Measurements from ENCODE around the gene PLCH2. TPM values are rescaled to one million over a fixed set of nuclear protein-coding genes. Genes with fewer than 3 reads are reported as not detected.

Gene PLCH2
- total and polyA plus RNA-seq, 9 of the 15 experiments (the other 6 are each of a cell fraction or from before 2014, with no cell fraction given): 0.16 TPM; not detected in 8

- Histone ChIP-seq H3K79me2 (ENCODE audit: control insufficient read depth, insufficient read depth, low read length) (no peaks in the 10 kb centered on the region), H3K4me1 (replicated peaks in 1 of 2; ENCODE audit: control insufficient read depth in 2 of 2, insufficient read depth in 2 of 2, low read length in 2 of 2) (peaks cover 0 to 56% of the 10 kb centered on the region in 2 experiments; a peak in 3 of 5 replicates), H3K4me2 (ENCODE audit: insufficient read depth, low read length) (no peak overlapping the region), H3K36me3 (ENCODE audit: control insufficient read depth, insufficient read depth, low read length) (no peaks in the 10 kb centered on the region), H3K27ac (ENCODE audit: extremely low read depth, low read depth, low read length) (no peak overlapping the region), H3K27me3 (ENCODE audit: control insufficient read depth in 2 of 2, insufficient read depth in 2 of 2, low read length in 2 of 2) (peaks cover 0 to 22% of the 10 kb centered on the region in 2 experiments; a peak in 2 of 5 replicates), H2AFZ (ENCODE audit: low read depth, low read length) (no peak overlapping the region), H3K9me1 (ENCODE audit: control insufficient read depth, insufficient read depth, low read length) (peaks cover 3% of the 10 kb centered on the region), H3K4me3 (no peak overlapping the region), H4K20me1 (replicated peaks; ENCODE audit: control insufficient read depth, insufficient read depth, low read length) (peaks cover 12% of the 10 kb centered on the region), H3K9ac (ENCODE audit: insufficient read depth in 1 of 2, low read depth in 2 of 2, low read length in 2 of 2) (no peak overlapping the region), H3K9me3 (replicated peaks; ENCODE audit: control insufficient read depth, insufficient read depth, low read depth, low read length) (no peaks in the 10 kb centered on the region)
- WGBS (ENCODE audit: insufficient coverage, low coverage, missing lambda C conversion rate): 0% methylated on average over 9 of the region's 16 CpGs
- ChIA-PET CTCF (ENCODE audit: low intra/inter-chr PET ratio) (no interaction called here), POLR2A (interaction anchor here (0.6 to 0.9 kb wide), 2 partner anchors 42 to 77 kb away, joined by 3 to 5 read pairs; partner anchors contain the start of gene PANK4)
- FAIRE-seq (no peak), ATAC-seq (no peak), DNase-seq (ENCODE audit: extremely low read depth in 1 of 4, low spot score in 3 of 4) (no peak)
- intact Hi-C loops (cut with micrococcal nuclease) (no loop called here), in situ Hi-C loops (cut with MboI) (no loop called here)
- TF ChIP-seq, protein P1, sequence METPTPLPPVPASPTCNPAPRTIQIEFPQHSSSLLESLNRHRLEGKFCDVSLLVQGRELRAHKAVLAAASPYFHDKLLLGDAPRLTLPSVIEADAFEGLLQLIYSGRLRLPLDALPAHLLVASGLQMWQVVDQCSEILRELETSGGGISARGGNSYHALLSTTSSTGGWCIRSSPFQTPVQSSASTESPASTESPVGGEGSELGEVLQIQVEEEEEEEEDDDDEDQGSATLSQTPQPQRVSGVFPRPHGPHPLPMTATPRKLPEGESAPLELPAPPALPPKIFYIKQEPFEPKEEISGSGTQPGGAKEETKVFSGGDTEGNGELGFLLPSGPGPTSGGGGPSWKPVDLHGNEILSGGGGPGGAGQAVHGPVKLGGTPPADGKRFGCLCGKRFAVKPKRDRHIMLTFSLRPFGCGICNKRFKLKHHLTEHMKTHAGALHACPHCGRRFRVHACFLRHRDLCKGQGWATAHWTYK (CRISPR knock-in tag; IDR thresholded peaks at IDR 0.05): no peak
- peak; percentile 83 for TF ChIP-seq EGR1 (conservative IDR thresholded peaks at IDR 0.05)
- BruUV-seq (replicated peaks): no TSS peak
These were observed 7.9 kb downstream of the PLCH2 start for GRCh38 chr1:2483970-2484369.

GRCh38 chr1:2486041-2486440 lies 10.0 kb downstream of the PLCH2 start:
- peaks cover 4 to 17% of the 10 kb centered on the region in 2 experiments; a peak in 3 of 5 replicates for H3K27me3 ChIP-seq (ENCODE audit: control insufficient read depth in 2 of 2, insufficient read depth in 2 of 2, low read length in 2 of 2)
- DNase-seq (ENCODE audit: extremely low read depth in 1 of 4, low spot score in 3 of 4) (no peak), FAIRE-seq (no peak), ATAC-seq (no peak)
- no peak overlapping the region for H3K4me3 ChIP-seq
- 0% methylated on average over 4 of the region's 4 CpGs for WGBS (ENCODE audit: insufficient coverage, low coverage, missing lambda C conversion rate)
- intact Hi-C loops (cut with micrococcal nuclease): no loop called here
- peaks cover 3% of the 10 kb centered on the region for H3K9me1 ChIP-seq (ENCODE audit: control insufficient read depth, insufficient read depth, low read length)
- H3K9me3 ChIP-seq (replicated peaks; ENCODE audit: control insufficient read depth, insufficient read depth, low read depth, low read length): no peaks in the 10 kb centered on the region
- no peak overlapping the region for H2AFZ ChIP-seq (ENCODE audit: low read depth, low read length)
- no peaks in the 10 kb centered on the region for H3K36me3 ChIP-seq (ENCODE audit: control insufficient read depth, insufficient read depth, low read length)
- no peak overlapping the region for H3K27ac ChIP-seq (ENCODE audit: extremely low read depth, low read depth, low read length)
- peaks cover 0 to 36% of the 10 kb centered on the region in 2 experiments; a peak in 3 of 5 replicates for H3K4me1 ChIP-seq (replicated peaks in 1 of 2; ENCODE audit: control insufficient read depth in 2 of 2, insufficient read depth in 2 of 2, low read length in 2 of 2)
- H3K9ac ChIP-seq (ENCODE audit: insufficient read depth in 1 of 2, low read depth in 2 of 2, low read length in 2 of 2): no peak overlapping the region
- in situ Hi-C loops (cut with MboI): no loop called here
- ChIA-PET POLR2A (no interaction called here), CTCF (ENCODE audit: low intra/inter-chr PET ratio) (no interaction called here)
- no peak overlapping the region for H3K4me2 ChIP-seq (ENCODE audit: insufficient read depth, low read length)
- no TSS peak for BruUV-seq (replicated peaks)
- no peaks in the 10 kb centered on the region for H3K79me2 ChIP-seq (ENCODE audit: control insufficient read depth, insufficient read depth, low read length)
- peaks cover 8% of the 10 kb centered on the region for H4K20me1 ChIP-seq (replicated peaks; ENCODE audit: control insufficient read depth, insufficient read depth, low read length)
- TF ChIP-seq RFX5 (IDR thresholded peaks at IDR 0.05; ENCODE audit: low read depth, low read length): no peak
- TF ChIP-seq POLR3G (IDR thresholded peaks at IDR 0.05; ENCODE audit: extremely low read depth, insufficient read length, insufficient replicate concordance): no peak
- no peak for TF ChIP-seq NR4A1 (CRISPR knock-in tag; IDR thresholded peaks at IDR 0.05)
- TF ChIP-seq NR4A1 (tag; IDR thresholded peaks at IDR 0.05): no peak
- TF ChIP-seq, protein P2, sequence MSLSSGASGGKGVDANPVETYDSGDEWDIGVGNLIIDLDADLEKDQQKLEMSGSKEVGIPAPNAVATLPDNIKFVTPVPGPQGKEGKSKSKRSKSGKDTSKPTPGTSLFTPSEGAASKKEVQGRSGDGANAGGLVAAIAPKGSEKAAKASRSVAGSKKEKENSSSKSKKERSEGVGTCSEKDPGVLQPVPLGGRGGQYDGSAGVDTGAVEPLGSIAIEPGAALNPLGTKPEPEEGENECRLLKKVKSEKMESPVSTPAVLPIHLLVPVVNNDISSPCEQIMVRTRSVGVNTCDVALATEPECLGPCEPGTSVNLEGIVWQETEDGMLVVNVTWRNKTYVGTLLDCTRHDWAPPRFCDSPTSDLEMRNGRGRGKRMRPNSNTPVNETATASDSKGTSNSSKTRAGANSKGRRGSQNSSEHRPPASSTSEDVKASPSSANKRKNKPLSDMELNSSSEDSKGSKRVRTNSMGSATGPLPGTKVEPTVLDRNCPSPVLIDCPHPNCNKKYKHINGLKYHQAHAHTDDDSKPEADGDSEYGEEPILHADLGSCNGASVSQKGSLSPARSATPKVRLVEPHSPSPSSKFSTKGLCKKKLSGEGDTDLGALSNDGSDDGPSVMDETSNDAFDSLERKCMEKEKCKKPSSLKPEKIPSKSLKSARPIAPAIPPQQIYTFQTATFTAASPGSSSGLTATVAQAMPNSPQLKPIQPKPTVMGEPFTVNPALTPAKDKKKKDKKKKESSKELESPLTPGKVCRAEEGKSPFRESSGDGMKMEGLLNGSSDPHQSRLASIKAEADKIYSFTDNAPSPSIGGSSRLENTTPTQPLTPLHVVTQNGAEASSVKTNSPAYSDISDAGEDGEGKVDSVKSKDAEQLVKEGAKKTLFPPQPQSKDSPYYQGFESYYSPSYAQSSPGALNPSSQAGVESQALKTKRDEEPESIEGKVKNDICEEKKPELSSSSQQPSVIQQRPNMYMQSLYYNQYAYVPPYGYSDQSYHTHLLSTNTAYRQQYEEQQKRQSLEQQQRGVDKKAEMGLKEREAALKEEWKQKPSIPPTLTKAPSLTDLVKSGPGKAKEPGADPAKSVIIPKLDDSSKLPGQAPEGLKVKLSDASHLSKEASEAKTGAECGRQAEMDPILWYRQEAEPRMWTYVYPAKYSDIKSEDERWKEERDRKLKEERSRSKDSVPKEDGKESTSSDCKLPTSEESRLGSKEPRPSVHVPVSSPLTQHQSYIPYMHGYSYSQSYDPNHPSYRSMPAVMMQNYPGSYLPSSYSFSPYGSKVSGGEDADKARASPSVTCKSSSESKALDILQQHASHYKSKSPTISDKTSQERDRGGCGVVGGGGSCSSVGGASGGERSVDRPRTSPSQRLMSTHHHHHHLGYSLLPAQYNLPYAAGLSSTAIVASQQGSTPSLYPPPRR (CRISPR knock-in tag; IDR thresholded peaks at IDR 0.05; ENCODE audit: borderline replicate concordance): no peak
- TF ChIP-seq, protein P3, sequence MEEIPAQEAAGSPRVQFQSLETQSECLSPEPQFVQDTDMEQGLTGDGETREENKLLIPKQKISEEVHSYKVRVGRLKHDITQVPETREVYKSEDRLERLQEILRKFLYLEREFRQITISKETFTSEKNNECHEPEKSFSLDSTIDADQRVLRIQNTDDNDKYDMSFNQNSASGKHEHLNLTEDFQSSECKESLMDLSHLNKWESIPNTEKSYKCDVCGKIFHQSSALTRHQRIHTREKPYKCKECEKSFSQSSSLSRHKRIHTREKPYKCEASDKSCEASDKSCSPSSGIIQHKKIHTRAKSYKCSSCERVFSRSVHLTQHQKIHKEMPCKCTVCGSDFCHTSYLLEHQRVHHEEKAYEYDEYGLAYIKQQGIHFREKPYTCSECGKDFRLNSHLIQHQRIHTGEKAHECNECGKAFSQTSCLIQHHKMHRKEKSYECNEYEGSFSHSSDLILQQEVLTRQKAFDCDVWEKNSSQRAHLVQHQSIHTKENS (CRISPR knock-in tag; IDR thresholded peaks at IDR 0.05): no peak
